Suprapubic skin (tissue), 4 donors: ENCODE measurements around the gene CYFIP1.
A peak's percentile ranks its signal among the peaks of the same experiment; 100 is the strongest.

Source experiments
- POLR2A ChIP-seq, 2 donors: fragments of 450-650 bp; IDR thresholded peaks; one replicate each; pipeline ENCODE4 v1.6.1; 2017; ENCODE audit warnings: antibody characterized with exemption in 2 of 2, mild to moderate bottlenecking in 2 of 2, moderate library complexity in 2 of 2
- POLR2AphosphoS5 ChIP-seq, 3 donors: sonication (generic); formaldehyde crosslinking; IDR thresholded peaks; one replicate each; pipeline ENCODE4 v1.6.1; 2017; ENCODE audit warnings: antibody characterized with exemption in 3 of 3
- TF ChIP-seq, protein P1 (sequence below), 2 donors: fragments of 200-600 bp in 1 of 2; fragments of 450-650 bp in 1 of 2; sonication (generic) in 1 of 2; IDR thresholded peaks; one replicate each; pipeline ENCODE4 v1.5.1; 2016 to 2019; ENCODE audit warnings: antibody characterized with exemption in 2 of 2, mild to moderate bottlenecking in 1 of 2, moderate library complexity in 1 of 2

DNA sequence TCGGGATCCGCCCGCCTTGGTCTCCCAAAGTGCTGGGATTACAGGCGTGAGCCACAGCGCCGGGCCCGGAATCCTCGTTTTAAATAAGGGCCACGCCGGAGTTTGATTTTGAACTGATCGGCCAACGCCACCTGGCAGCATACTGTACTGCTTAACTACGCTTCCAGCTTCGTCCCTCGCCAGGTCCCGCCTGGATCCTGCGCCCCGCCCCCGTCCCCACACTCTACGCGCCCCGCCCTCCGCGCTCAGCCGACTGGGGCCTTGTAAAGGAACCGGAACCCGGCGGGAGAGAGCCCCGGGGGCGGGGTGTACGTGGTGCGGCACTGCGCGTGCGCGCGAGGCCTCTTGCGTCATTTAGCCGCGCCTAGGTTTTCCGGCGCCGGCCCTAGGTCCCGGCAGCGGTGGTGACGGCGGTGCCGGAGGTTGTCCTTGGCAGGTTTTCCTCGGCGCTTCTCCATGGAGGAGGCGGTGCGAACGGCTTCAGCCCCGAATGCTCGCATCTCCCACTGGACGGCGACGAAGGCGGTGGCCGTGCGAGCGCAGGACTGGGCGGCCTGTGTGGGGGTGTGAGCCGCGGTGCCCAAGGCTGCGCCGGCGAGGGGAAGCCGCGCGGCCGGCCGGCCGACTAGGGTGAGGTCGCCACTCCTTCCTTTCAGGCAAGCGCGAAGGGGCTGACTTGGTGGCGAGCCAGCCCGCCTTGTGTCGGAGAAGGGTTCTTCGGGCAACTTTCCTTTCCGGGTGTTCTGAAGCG, 141.7 kb downstream of the CYFIP1 start, which contains the start of gene NIPA2:
- TF ChIP-seq, protein P1, sequence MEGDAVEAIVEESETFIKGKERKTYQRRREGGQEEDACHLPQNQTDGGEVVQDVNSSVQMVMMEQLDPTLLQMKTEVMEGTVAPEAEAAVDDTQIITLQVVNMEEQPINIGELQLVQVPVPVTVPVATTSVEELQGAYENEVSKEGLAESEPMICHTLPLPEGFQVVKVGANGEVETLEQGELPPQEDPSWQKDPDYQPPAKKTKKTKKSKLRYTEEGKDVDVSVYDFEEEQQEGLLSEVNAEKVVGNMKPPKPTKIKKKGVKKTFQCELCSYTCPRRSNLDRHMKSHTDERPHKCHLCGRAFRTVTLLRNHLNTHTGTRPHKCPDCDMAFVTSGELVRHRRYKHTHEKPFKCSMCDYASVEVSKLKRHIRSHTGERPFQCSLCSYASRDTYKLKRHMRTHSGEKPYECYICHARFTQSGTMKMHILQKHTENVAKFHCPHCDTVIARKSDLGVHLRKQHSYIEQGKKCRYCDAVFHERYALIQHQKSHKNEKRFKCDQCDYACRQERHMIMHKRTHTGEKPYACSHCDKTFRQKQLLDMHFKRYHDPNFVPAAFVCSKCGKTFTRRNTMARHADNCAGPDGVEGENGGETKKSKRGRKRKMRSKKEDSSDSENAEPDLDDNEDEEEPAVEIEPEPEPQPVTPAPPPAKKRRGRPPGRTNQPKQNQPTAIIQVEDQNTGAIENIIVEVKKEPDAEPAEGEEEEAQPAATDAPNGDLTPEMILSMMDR (IDR thresholded peaks at IDR 0.05) = no peak
- peak; percentile 50 to 78 for TF ChIP-seq POLR2A (IDR thresholded peaks at IDR 0.05)
- TF ChIP-seq POLR2AphosphoS5 (IDR thresholded peaks at IDR 0.05) = peak; percentile 22 to 94 (median 93)
